ENCODE measurements around the gene TRIM38. TPM values are rescaled to one million over a fixed set of nuclear protein-coding genes. Genes with fewer than 3 reads are reported as not detected.

TRIM38 gene
- total and polyA plus RNA-seq, 2 donors (not counting 3 experiments of a cell fraction or from before 2014, with no cell fraction given): 5.1 to 13.2 TPM

- CTCF ChIA-PET: no interaction called here
- no peak overlapping the region for H3K9ac ChIP-seq (replicated peaks; ENCODE audit: extremely low read depth, insufficient read depth, low read length)
- no peaks in the 10 kb centered on the region for H3K9me1 ChIP-seq (replicated peaks; ENCODE audit: control insufficient read depth, extremely low read depth, insufficient read depth, low read length)
- no peaks in the 10 kb centered on the region for H3K27me3 ChIP-seq (ENCODE audit: control insufficient read depth in 2 of 2, insufficient read depth in 2 of 2, low read length in 2 of 2)
- BruUV-seq (replicated peaks): no TSS peak
- H3K27ac ChIP-seq (ENCODE audit: insufficient read depth, low read depth, low read length): no peak overlapping the region
- peak overlapping the region; percentile 11 for H2AFZ ChIP-seq (ENCODE audit: low read depth, low read length)
- FAIRE-seq (no peak), DNase-seq (ENCODE audit: low read depth, low spot score) (no peak)
- H3K79me2 ChIP-seq (ENCODE audit: control insufficient read depth, insufficient read depth, low read length): no peaks in the 10 kb centered on the region
- intact Hi-C loops (cut with micrococcal nuclease): loop anchor here (5.0 to 10.0 kb wide), 3 partner anchors 526 to 1806 kb away; a partner anchor contains a TSS
- H3K4me1 ChIP-seq (ENCODE audit: control insufficient read depth, extremely low read depth, insufficient read depth, low read length): peaks cover 29% of the 10 kb centered on the region
- no peaks in the 10 kb centered on the region for H3K36me3 ChIP-seq (ENCODE audit: control insufficient read depth in 2 of 2, extremely low read depth in 1 of 2, insufficient read depth in 2 of 2, low read length in 2 of 2)
- TF ChIP-seq MAX (IDR thresholded peaks at IDR 0.05; ENCODE audit: insufficient read depth, insufficient read length) (no peak), POLR2A (IDR thresholded peaks at IDR 0.05; ENCODE audit: low read depth, low read length) (no peak), CTCF (IDR thresholded peaks at IDR 0.05; ENCODE audit: extremely low read depth in 1 of 2, insufficient read depth in 1 of 2, low read depth in 1 of 2, low read length in 2 of 2) (no peak), EZH2 (IDR thresholded peaks at IDR 0.05; ENCODE audit: borderline replicate concordance, low read depth, low read length, severe bottlenecking) (no peak), JUN (IDR thresholded peaks at IDR 0.05; ENCODE audit: borderline replicate concordance, insufficient read depth, insufficient read length, low read depth) (no peak), POLR2AphosphoS5 (IDR thresholded peaks at IDR 0.05; ENCODE audit: insufficient read depth, low read depth, low read length) (no peak), GATA2 (IDR thresholded peaks at IDR 0.05; ENCODE audit: insufficient read depth, insufficient read length, low read depth, low read length) (no peak), FOS (IDR thresholded peaks at IDR 0.05; ENCODE audit: borderline replicate concordance, insufficient read depth, low read length) (no peak)
- no peaks in the 10 kb centered on the region for H3K9me3 ChIP-seq (replicated peaks; ENCODE audit: control insufficient read depth, insufficient read depth, low read length)
- H3K4me2 ChIP-seq (ENCODE audit: insufficient read depth, low read length): no peak overlapping the region
- no peaks in the 10 kb centered on the region for H4K20me1 ChIP-seq (replicated peaks; ENCODE audit: control insufficient read depth, extremely low read depth, insufficient read depth, low read length)
- no peak overlapping the region for H3K4me3 ChIP-seq (replicated peaks in 1 of 3; ENCODE audit: insufficient read depth in 1 of 3, low read depth in 1 of 3, low read length in 3 of 3)
- POLR2A ChIA-PET: interaction anchor here (4.2 to 4.8 kb wide), 2 partner anchors 8 to 17 kb away, joined by 33 to 84 read pairs; a partner anchor contains a TSS
- dilution Hi-C loops (cut with MboI; ENCODE audit: extremely low pct_ligation_motif_present, low sequenced_read_pairs): no loop called here
These were observed 66.4 kb downstream of the TRIM38 start for GRCh38 chr6:26028746-26029569.

Data from endothelial cell of umbilical vein (primary cell).